OCI-LY7 (cell line): ENCODE results near the gene SNX13. TPM values are rescaled to one million over a fixed set of nuclear protein-coding genes. Genes with fewer than 3 reads are reported as not detected.

ENCODE experiments used
- BruUV-seq: library from RNA; stranded (reverse); fragments of 400-500 nt; replicated peaks from 2 replicates; lab custom pipeline; 2021; lab: Mats Ljungman, UMichigan
- CTCF ChIA-PET: fragments of 300-600 bp; sonication (Branson Sonifier 250); formaldehyde crosslinking; loops from one replicate; lab custom pipeline; 2022; ENCODE audit warnings: antibody characterized with exemption; ENCODE audit not compliant: unreplicated experiment; lab: Charles Lee
- POLR2A ChIA-PET: fragments of 300-600 bp; sonication (Branson Sonifier 250); formaldehyde crosslinking; loops from one replicate; lab custom pipeline; 2022; ENCODE audit warnings: antibody characterized with exemption; lab: Charles Lee
- DNase-seq: peaks from one replicate; pipeline ENCODE4 v3.0.0-alpha.2; 2015; ENCODE audit warnings: low spot score
- H2AFZ ChIP-seq: fragments of 200-600 bp; sonication (generic), shearing (Covaris generic); 2 replicates; pipeline ENCODE4 v1.6.1; 2014; ENCODE audit warnings: mild to moderate bottlenecking, antibody characterized with exemption, low read length, moderate library complexity
- H3K27ac ChIP-seq: fragments of 200-600 bp; sonication (generic); 2 replicates; pipeline ENCODE4 v1.5.1; 2014; ENCODE audit warnings: mixed run types, low read depth, mild to moderate bottlenecking, moderate library complexity, low read length, inconsistent platforms; ENCODE audit not compliant: poor library complexity, severe bottlenecking
- H3K36me3 ChIP-seq: fragments of 200-600 bp; sonication (generic); 2 replicates; pipeline ENCODE4 v1.6.1; 2014; ENCODE audit warnings: mild to moderate bottlenecking, antibody characterized with exemption, low read length, moderate library complexity, mixed read lengths; ENCODE audit not compliant: insufficient read depth
- H3K4me1 ChIP-seq: fragments of 200-600 bp; sonication (generic); 2 replicates; pipeline ENCODE4 v1.5.1; 2014; ENCODE audit warnings: mild to moderate bottlenecking, low read length; ENCODE audit not compliant: insufficient read depth, poor library complexity, severe bottlenecking
- H3K4me2 ChIP-seq: fragments of 200-600 bp; sonication (generic); 2 replicates; pipeline ENCODE4 v1.6.1; 2014; ENCODE audit warnings: mild to moderate bottlenecking, low read length
- H3K4me3 ChIP-seq: fragments of 200-600 bp; sonication (generic); 2 replicates; pipeline ENCODE4 v1.5.1; 2014; ENCODE audit warnings: mild to moderate bottlenecking, low read depth, low read length; ENCODE audit not compliant: poor library complexity, severe bottlenecking
- H3K79me2 ChIP-seq: fragments of 200-600 bp; sonication (generic); 2 replicates; pipeline ENCODE4 v1.6.1; 2016; ENCODE audit warnings: low read depth, mild to moderate bottlenecking, low read length, moderate library complexity, mixed read lengths; ENCODE audit not compliant: insufficient read depth
- H3K9me2 ChIP-seq: fragments of 200-600 bp; sonication (generic); 2 replicates; pipeline ENCODE4 v1.6.1; 2016; ENCODE audit warnings: mild to moderate bottlenecking, low read length, mixed read lengths; ENCODE audit not compliant: insufficient read depth
- H3K9me3 ChIP-seq: fragments of 200-600 bp; sonication (generic); 2 replicates; pipeline ENCODE4 v1.6.1; 2014; ENCODE audit warnings: mild to moderate bottlenecking, mixed run types, low read length, mixed read lengths
- H4K20me1 ChIP-seq: fragments of 200-600 bp; sonication (generic); 2 replicates; pipeline ENCODE4 v1.6.1; 2014; ENCODE audit warnings: mild to moderate bottlenecking, antibody characterized with exemption, low read length, moderate library complexity, mixed read lengths; ENCODE audit not compliant: insufficient read depth
- EZH2phosphoT487 ChIP-seq: fragments of 200-600 bp; sonication (generic); IDR thresholded peaks from 2 replicates; pipeline ENCODE4 v1.6.1; 2018; ENCODE audit warnings: low read depth, borderline replicate concordance, mild to moderate bottlenecking, mixed run types, antibody characterized with exemption, low read length, moderate library complexity, mixed read lengths
- intact Hi-C: fragments of 100-400 bp; cut with micrococcal nuclease; formaldehyde crosslinking; loops from one replicate; pipeline ENCODE4 v1.10.0; 2022; ENCODE audit not compliant: unreplicated experiment
- total RNA-seq, 2 experiments: library from RNA; depleted of rRNA in 1 of 2; stranded (reverse); fragments of >200 nt in 1 of 2; shearing (Covaris generic) in 1 of 2; gene quantifications; 2 replicates each; pipeline ENCODE4 v1.2.3, GENCODE V29; 2014 to 2022
- TF ChIP-seq, protein P1 (sequence below): fragments of 200-600 bp; sonication (generic); conservative IDR thresholded peaks from 2 replicates; pipeline ENCODE4 v1.5.1; 2014; ENCODE audit warnings: mild to moderate bottlenecking, antibody characterized with exemption, low read length, moderate library complexity, mixed read lengths

The SNX13 gene
- total RNA-seq, 2 experiments from 2014 or later = 20.0 to 32.6 TPM

DNA sequence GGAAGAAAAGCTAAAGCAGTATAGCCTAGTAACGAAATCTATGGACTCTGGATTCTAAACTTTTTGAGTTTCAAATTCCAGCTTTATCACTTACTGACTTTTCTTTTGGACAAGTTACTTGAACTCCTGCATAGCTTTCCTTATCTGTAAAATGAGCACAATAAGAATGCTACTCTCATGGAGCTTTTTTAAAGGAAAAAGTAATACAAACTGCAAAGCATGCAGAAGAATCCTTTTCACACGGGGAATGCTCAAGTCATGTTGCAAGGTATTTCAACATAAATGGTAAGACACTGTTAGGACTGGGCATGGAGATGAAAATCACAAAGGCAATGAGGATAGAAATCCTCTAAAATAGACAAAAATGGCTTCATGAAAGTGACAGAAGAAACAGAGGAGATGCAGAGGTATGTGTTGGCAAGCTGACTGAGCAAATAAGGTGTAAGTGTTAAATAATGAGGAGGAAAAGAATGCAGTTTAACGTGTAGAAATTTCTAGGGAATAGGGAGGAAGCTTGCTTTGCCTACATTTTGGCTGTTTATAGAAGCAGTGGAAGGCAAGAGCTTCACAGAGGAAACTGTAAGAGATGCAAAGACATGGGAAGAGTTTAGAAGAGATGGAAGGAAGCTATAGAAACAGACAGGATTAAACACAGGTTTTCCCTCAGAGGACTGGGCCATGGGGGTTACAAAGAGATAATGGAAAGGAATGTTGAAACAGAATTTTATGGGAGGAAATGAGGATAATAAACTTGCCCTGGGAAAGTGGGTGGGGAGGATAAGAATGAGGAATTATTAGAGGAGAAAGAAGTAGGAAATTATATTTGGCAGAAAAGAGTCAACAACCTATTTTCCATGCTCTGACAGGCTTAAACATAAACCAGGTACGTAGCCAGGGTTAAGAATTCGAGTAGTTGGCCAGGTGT lies 28.8 kb upstream of the SNX13 start:
- TF ChIP-seq EZH2phosphoT487 = no peak
- TF ChIP-seq, protein P1, sequence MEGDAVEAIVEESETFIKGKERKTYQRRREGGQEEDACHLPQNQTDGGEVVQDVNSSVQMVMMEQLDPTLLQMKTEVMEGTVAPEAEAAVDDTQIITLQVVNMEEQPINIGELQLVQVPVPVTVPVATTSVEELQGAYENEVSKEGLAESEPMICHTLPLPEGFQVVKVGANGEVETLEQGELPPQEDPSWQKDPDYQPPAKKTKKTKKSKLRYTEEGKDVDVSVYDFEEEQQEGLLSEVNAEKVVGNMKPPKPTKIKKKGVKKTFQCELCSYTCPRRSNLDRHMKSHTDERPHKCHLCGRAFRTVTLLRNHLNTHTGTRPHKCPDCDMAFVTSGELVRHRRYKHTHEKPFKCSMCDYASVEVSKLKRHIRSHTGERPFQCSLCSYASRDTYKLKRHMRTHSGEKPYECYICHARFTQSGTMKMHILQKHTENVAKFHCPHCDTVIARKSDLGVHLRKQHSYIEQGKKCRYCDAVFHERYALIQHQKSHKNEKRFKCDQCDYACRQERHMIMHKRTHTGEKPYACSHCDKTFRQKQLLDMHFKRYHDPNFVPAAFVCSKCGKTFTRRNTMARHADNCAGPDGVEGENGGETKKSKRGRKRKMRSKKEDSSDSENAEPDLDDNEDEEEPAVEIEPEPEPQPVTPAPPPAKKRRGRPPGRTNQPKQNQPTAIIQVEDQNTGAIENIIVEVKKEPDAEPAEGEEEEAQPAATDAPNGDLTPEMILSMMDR = no peak
- Histone ChIP-seq H3K9me2 (no peaks in the 10 kb centered on the region), H3K36me3 (no peaks in the 10 kb centered on the region), H3K9me3 (no peaks in the 10 kb centered on the region), H3K4me1 (no peaks in the 10 kb centered on the region), H3K4me3 (no peak overlapping the region), H2AFZ (no peak overlapping the region), H4K20me1 (no peaks in the 10 kb centered on the region), H3K4me2 (no peak overlapping the region), H3K79me2 (no peaks in the 10 kb centered on the region), H3K27ac (no peak overlapping the region)
- DNase-seq = no peak
- intact Hi-C loops = no loop called here
- ChIA-PET CTCF (no interaction called here), POLR2A (interaction anchor here (0.6 to 1.3 kb wide), 5 partner anchors 10 to 1409 kb away, joined by 3 to 8 read pairs (median 3); no protein-coding TSS in a partner anchor)
- no TSS peak for BruUV-seq

DNA sequence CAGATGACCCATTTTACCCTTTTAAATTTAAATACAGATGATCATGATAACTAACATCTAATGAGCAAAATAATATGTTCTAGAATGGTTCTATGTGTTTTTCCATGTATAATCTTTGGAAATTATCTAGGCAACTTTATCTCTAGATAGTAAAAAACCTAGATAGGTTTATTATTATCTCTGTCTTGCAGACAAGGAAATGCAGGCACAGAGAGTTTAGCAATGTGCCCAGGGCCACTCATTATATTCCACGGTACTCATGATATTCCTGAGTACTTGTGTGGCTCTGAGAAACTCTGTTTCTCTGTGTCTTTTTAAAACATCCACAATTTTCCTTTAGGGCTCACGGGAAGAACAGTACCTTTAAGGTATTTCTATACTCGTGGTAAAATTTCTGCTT lies 26.4 kb upstream of the SNX13 start:
- Histone ChIP-seq H2AFZ (no peak overlapping the region), H3K36me3 (no peaks in the 10 kb centered on the region), H3K9me2 (no peaks in the 10 kb centered on the region), H3K27ac (no peak overlapping the region), H3K4me2 (no peak overlapping the region), H4K20me1 (no peaks in the 10 kb centered on the region), H3K79me2 (no peaks in the 10 kb centered on the region), H3K4me3 (no peak overlapping the region), H3K9me3 (no peaks in the 10 kb centered on the region), H3K4me1 (no peaks in the 10 kb centered on the region)
- ChIA-PET POLR2A (interaction anchor here (0.6 to 1.1 kb wide), 3 partner anchors 8 to 1941 kb away, joined by 3 read pairs; no protein-coding TSS in a partner anchor), CTCF (no interaction called here)
- TF ChIP-seq EZH2phosphoT487 = no peak
- TF ChIP-seq, protein P1 = no peak
- no peak for DNase-seq
- BruUV-seq = no TSS peak
- intact Hi-C loops = no loop called here

DNA sequence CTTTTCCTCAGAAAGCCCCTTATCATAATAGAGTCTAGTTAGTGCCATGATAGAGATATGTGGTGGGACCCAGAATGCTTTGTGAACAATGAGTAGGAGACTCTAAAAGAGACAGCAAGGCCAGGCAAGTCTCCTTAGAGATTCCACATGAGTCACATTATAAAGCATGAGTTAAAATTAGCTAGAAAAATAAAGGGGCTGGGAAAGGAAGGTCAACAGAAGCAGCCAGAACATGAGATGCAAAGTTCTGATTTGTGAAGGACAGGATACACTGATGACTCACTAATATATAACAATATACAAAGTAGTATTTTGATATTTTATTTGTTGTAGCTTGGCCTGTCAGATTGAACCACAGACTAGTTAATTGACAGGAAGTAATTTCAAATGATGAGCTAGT lies 25.3 kb upstream of the SNX13 start:
- CTCF ChIA-PET = no interaction called here

More for the DNA sequence above, 25.3 kb upstream of the SNX13 start:
- no peaks in the 10 kb centered on the region for H3K9me2 ChIP-seq
- no peaks in the 10 kb centered on the region for H4K20me1 ChIP-seq
- H3K9me3 ChIP-seq = no peaks in the 10 kb centered on the region
- H3K4me1 ChIP-seq = no peaks in the 10 kb centered on the region
- intact Hi-C loops = no loop called here
- H3K4me2 ChIP-seq = no peak overlapping the region
- no peaks in the 10 kb centered on the region for H3K79me2 ChIP-seq
- H3K4me3 ChIP-seq = no peak overlapping the region
- no peaks in the 10 kb centered on the region for H3K36me3 ChIP-seq
- POLR2A ChIA-PET = interaction anchor here (1.0 to 1.1 kb wide), 2 partner anchors 9 to 213 kb away, joined by 3 to 5 read pairs; no protein-coding TSS in a partner anchor
- H2AFZ ChIP-seq = no peak overlapping the region
- no peak overlapping the region for H3K27ac ChIP-seq
- BruUV-seq = no TSS peak
- no peak for DNase-seq
- TF ChIP-seq, protein P1 = no peak
- no peak for TF ChIP-seq EZH2phosphoT487
